ENCODE measurements around the gene FBXL15.

FBXL15 gene

DNA sequence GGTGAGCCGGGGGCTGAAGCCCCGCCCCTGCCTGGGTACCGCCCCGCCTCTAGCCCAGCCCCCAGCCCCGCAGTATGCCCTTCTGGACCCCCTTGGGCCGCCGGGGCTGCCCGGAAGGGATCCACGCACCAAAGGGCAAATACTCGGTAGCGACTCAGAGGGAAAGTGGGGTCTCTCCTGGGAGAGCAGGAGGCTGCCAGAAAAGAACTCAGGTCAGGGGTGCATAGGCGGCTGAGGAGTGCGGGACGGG, 796 bp downstream of the FBXL15 start:
- peaks cover 21% of the 10 kb centered on the region for H3K79me2 ChIP-seq (ENCODE audit: control insufficient read depth, low read length)
- TF ChIP-seq, protein P1, sequence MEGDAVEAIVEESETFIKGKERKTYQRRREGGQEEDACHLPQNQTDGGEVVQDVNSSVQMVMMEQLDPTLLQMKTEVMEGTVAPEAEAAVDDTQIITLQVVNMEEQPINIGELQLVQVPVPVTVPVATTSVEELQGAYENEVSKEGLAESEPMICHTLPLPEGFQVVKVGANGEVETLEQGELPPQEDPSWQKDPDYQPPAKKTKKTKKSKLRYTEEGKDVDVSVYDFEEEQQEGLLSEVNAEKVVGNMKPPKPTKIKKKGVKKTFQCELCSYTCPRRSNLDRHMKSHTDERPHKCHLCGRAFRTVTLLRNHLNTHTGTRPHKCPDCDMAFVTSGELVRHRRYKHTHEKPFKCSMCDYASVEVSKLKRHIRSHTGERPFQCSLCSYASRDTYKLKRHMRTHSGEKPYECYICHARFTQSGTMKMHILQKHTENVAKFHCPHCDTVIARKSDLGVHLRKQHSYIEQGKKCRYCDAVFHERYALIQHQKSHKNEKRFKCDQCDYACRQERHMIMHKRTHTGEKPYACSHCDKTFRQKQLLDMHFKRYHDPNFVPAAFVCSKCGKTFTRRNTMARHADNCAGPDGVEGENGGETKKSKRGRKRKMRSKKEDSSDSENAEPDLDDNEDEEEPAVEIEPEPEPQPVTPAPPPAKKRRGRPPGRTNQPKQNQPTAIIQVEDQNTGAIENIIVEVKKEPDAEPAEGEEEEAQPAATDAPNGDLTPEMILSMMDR (IDR thresholded peaks at IDR 0.05; ENCODE audit: low read depth, low read length, poor library complexity, severe bottlenecking), result no peak
- no peak for TF ChIP-seq EZH2phosphoT487 (IDR thresholded peaks at IDR 0.05; ENCODE audit: borderline replicate concordance, low read length)
- peak overlapping the region; percentile 68 for H3K27ac ChIP-seq (ENCODE audit: low read depth, low read length)
- H3K4me2 ChIP-seq (ENCODE audit: low read length), result peak overlapping the region; percentile 93
- no peaks in the 10 kb centered on the region for H4K20me1 ChIP-seq (ENCODE audit: control insufficient read depth, insufficient read depth, low read depth, low read length)
- peaks cover 6% of the 10 kb centered on the region for H3K27me3 ChIP-seq (ENCODE audit: control insufficient read depth, low read length)
- H3K9me3 ChIP-seq (ENCODE audit: control insufficient read depth, insufficient read depth, low read length), result no peaks in the 10 kb centered on the region
- peaks cover 37% of the 10 kb centered on the region for H3K4me1 ChIP-seq (ENCODE audit: control insufficient read depth, low read length)
- H3K9me2 ChIP-seq (replicated peaks; ENCODE audit: control insufficient read depth, low read length), result no peaks in the 10 kb centered on the region
- peak overlapping the region; percentile 88 for H3K4me3 ChIP-seq (ENCODE audit: low read length)
- peaks cover 7% of the 10 kb centered on the region; the same call in 1 of the 2 replicates for H3F3A ChIP-seq (ENCODE audit: control insufficient read depth, insufficient read depth)
- peaks cover 19% of the 10 kb centered on the region for H3K36me3 ChIP-seq (ENCODE audit: control insufficient read depth, low read length)

DNA sequence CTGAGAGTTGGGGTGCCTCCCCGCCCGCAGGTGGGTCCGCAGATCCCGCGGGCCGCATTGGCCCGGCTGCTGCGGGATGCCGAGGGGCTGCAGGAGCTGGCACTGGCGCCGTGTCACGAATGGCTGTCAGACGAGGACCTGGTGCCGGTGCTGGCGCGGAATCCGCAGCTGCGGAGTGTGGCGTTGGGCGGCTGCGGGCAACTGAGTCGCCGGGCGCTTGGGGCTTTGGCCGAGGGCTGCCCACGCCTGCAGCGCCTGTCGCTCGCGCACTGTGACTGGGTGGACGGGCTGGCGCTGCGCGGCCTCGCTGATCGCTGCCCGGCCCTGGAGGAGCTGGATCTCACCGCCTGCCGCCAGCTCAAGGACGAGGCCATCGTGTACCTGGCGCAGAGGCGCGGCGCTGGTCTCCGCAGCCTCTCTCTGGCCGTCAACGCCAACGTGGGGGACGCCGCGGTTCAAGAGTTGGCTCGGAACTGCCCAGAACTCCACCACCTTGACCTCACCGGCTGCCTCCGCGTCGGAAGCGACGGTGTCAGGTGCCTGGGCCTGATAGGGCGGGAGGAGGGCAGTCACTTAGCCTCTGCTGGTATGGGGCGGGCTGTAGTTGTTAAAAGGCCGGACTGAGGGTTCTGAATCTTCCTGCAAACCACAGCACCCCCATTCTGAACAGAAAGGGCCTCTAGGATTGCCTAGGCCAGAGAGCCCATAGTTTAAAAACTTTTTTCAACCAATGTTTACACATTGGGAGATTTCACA, 1.3 kb downstream of the FBXL15 start:
- H3K4me3 ChIP-seq (ENCODE audit: low read length), result peak overlapping the region; percentile 88
- H4K20me1 ChIP-seq (ENCODE audit: control insufficient read depth, insufficient read depth, low read depth, low read length), result no peaks in the 10 kb centered on the region
- H3K79me2 ChIP-seq (ENCODE audit: control insufficient read depth, low read length), result peaks cover 21% of the 10 kb centered on the region
- no peaks in the 10 kb centered on the region for H3K9me3 ChIP-seq (ENCODE audit: control insufficient read depth, insufficient read depth, low read length)
- peaks cover 6% of the 10 kb centered on the region for H3K27me3 ChIP-seq (ENCODE audit: control insufficient read depth, low read length)
- TF ChIP-seq EZH2phosphoT487 (IDR thresholded peaks at IDR 0.05; ENCODE audit: borderline replicate concordance, low read length), result no peak
- TF ChIP-seq, protein P1 (IDR thresholded peaks at IDR 0.05; ENCODE audit: low read depth, low read length, poor library complexity, severe bottlenecking), result no peak
- H3K36me3 ChIP-seq (ENCODE audit: control insufficient read depth, low read length), result peaks cover 19% of the 10 kb centered on the region
- peaks cover 7% of the 10 kb centered on the region; the same call in 1 of the 2 replicates for H3F3A ChIP-seq (ENCODE audit: control insufficient read depth, insufficient read depth)
- peak overlapping the region; percentile 68 for H3K27ac ChIP-seq (ENCODE audit: low read depth, low read length)
- H3K4me1 ChIP-seq (ENCODE audit: control insufficient read depth, low read length), result peaks cover 37% of the 10 kb centered on the region
- peak overlapping the region; percentile 93 for H3K4me2 ChIP-seq (ENCODE audit: low read length)
- no peaks in the 10 kb centered on the region for H3K9me2 ChIP-seq (replicated peaks; ENCODE audit: control insufficient read depth, low read length)

DNA sequence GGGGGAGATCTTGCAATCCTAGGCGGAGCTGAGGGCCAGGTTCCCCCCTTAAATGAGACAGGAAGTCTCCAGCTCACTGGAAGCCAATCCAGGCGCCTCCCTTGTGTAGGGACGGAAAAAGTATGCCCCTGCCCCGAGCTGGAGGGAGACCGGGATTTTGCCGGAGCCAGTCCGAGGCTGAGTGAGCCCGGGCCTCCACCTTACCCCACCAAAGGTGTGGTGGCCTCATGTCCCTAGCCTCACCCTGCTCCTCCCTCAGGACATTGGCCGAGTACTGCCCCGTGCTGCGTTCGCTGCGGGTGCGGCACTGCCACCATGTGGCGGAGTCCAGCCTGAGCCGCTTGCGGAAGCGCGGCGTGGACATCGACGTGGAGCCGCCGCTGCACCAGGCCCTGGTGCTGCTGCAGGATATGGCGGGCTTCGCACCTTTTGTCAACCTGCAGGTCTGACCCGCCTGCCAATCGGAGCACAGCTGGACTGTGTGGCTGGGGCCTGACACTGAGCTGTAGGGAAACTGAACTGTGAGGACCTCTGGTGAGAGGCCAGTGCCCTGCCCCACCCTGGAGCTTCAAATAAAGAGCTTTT, 2.0 kb downstream of the FBXL15 start:
- H3K4me1 ChIP-seq (ENCODE audit: control insufficient read depth, low read length), result peaks cover 37% of the 10 kb centered on the region
- H3K4me3 ChIP-seq (ENCODE audit: low read length), result peak overlapping the region; percentile 88
- peak overlapping the region; percentile 93 for H3K4me2 ChIP-seq (ENCODE audit: low read length)
- H3K79me2 ChIP-seq (ENCODE audit: control insufficient read depth, low read length), result peaks cover 21% of the 10 kb centered on the region
- no peaks in the 10 kb centered on the region for H3K9me3 ChIP-seq (ENCODE audit: control insufficient read depth, insufficient read depth, low read length)
- no peaks in the 10 kb centered on the region for H3K9me2 ChIP-seq (replicated peaks; ENCODE audit: control insufficient read depth, low read length)
- peaks cover 7% of the 10 kb centered on the region; the same call in 1 of the 2 replicates for H3F3A ChIP-seq (ENCODE audit: control insufficient read depth, insufficient read depth)
- H4K20me1 ChIP-seq (ENCODE audit: control insufficient read depth, insufficient read depth, low read depth, low read length), result no peaks in the 10 kb centered on the region
- peak overlapping the region; percentile 58 for H3K27ac ChIP-seq (ENCODE audit: low read depth, low read length)
- H3K36me3 ChIP-seq (ENCODE audit: control insufficient read depth, low read length), result peaks cover 19% of the 10 kb centered on the region
- peaks cover 6% of the 10 kb centered on the region for H3K27me3 ChIP-seq (ENCODE audit: control insufficient read depth, low read length)
- TF ChIP-seq EZH2phosphoT487 (IDR thresholded peaks at IDR 0.05; ENCODE audit: borderline replicate concordance, low read length), result no peak
- TF ChIP-seq, protein P1 (IDR thresholded peaks at IDR 0.05; ENCODE audit: low read depth, low read length, poor library complexity, severe bottlenecking), result peak; percentile 89
